Rectal smooth muscle tissue (tissue), 1 donor: ENCODE measurements around the gene EHHADH.
"Not testable (repeated sequence)": the region's sequence is repeated elsewhere in the genome, so short reads cannot be mapped to it uniquely, and the experiment has no call there.

ENCODE experiments used
- H3K27ac ChIP-seq: one replicate; pipeline ENCODE4 v1.7.0; 2013; ENCODE audit warnings: low read depth, low read length, inconsistent platforms
- H3K27me3 ChIP-seq: one replicate; pipeline ENCODE4 v1.7.0; 2013; ENCODE audit warnings: low read length; ENCODE audit not compliant: control insufficient read depth, insufficient read depth
- H3K36me3 ChIP-seq: one replicate; pipeline ENCODE4 v1.7.0; 2013; ENCODE audit warnings: low read length; ENCODE audit not compliant: control insufficient read depth, insufficient read depth
- H3K4me1 ChIP-seq: one replicate; pipeline ENCODE4 v1.7.0; 2013; ENCODE audit warnings: low read length; ENCODE audit not compliant: control insufficient read depth, insufficient read depth
- H3K4me3 ChIP-seq: one replicate; pipeline ENCODE4 v1.7.0; 2013; ENCODE audit warnings: low read length
- H3K9ac ChIP-seq: one replicate; pipeline ENCODE4 v1.7.0; 2013; ENCODE audit warnings: low read length

EHHADH gene

GRCh38 chr3:185270262-185270955 lies 16.6 kb upstream of the EHHADH start:
- Histone ChIP-seq H3K4me1 (no peaks in the 10 kb centered on the region), H3K9ac (no peak overlapping the region), H3K36me3 (no peaks in the 10 kb centered on the region), H3K27ac (no peak overlapping the region), H3K27me3 (peaks cover 2% of the 10 kb centered on the region), H3K4me3 (no peak overlapping the region)

DNA sequence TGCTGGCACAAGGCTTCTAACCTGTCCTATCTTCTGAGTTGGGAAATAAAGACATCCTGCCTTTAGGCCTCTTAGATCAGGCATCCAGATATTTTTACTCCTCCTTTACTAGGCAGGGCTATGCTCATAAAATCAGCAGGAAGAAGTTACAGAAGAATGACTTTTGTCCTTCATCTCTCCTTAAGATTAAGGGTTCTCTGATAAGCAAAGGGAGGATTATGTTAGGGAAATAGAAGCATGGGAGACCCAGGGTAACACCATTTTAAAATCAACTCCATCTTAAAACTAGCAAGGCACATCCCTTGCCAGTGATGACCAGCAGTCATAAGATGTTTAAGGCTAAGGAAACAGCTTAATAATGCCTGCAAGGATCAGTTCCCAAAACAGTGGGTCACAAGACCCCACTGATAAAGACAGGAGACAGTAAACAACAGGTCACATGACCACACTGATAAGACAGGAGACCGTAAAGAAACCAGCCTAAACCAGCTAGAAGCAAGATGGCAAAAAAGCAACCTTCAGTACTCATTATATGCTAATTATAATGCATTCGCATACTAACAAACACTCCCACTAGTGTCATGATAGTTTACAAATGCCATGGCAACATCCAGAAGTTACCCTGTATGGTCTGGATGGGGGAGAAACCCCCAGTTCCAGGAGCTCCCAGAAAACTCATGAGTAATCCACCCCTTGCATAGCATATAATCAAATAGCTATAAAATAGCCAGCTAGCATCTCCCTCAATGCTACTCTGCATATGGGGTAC lies 14.5 kb upstream of the EHHADH start:
- Histone ChIP-seq H3K27me3 (peaks cover 2% of the 10 kb centered on the region), H3K36me3 (no peaks in the 10 kb centered on the region), H3K4me3 (no peak overlapping the region), H3K27ac (no peak overlapping the region), H3K4me1 (no peaks in the 10 kb centered on the region), H3K9ac (no peak overlapping the region)

- no peaks in the 10 kb centered on the region for H3K4me1 ChIP-seq
- no peaks in the 10 kb centered on the region for H3K36me3 ChIP-seq
- H3K27me3 ChIP-seq = no peaks in the 10 kb centered on the region
- no peak overlapping the region for H3K27ac ChIP-seq
- no peak overlapping the region for H3K9ac ChIP-seq
- no peak overlapping the region for H3K4me3 ChIP-seq
Measured at GRCh38 chr3:185267193-185267592, 13.3 kb upstream of the EHHADH start.

DNA sequence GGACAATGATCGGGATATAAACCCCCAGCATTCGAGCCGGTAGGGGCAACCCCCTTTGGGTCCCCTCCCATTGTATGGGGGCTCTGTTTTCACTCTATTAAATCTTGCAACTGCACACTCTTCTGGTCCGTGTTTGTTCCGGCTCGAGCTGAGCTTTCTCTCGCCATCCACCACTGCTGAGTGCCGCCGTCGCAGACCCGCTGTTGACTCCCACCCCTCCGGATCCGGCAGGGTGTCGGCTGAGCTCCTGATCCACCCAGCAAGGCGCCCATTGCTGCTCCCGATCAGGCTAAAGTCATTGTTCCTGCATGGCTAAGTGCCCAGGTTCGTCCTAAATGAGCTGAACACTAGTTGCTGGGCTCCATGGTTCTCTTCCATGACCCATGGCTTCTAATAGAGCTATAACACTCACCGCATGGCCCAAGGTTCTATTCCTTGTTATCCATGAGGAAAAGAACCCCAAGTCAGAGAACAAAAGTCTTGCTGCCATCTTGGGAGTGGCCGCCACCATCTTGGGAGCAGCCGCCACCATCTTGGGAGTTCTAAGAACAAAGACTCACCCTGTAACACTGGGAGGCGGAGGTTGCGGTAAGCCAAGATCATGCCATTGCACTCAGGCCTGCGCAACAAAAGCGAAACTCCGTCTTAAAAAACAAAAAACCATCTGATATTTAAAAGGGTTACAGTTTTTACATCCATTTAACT lies 11.2 kb upstream of the EHHADH start:
- Histone ChIP-seq H3K27ac (no peak overlapping the region), H3K4me3 (no peak overlapping the region), H3K27me3 (no peaks in the 10 kb centered on the region), H3K9ac (no peak overlapping the region), H3K36me3 (no peaks in the 10 kb centered on the region), H3K4me1 (no peaks in the 10 kb centered on the region)

DNA sequence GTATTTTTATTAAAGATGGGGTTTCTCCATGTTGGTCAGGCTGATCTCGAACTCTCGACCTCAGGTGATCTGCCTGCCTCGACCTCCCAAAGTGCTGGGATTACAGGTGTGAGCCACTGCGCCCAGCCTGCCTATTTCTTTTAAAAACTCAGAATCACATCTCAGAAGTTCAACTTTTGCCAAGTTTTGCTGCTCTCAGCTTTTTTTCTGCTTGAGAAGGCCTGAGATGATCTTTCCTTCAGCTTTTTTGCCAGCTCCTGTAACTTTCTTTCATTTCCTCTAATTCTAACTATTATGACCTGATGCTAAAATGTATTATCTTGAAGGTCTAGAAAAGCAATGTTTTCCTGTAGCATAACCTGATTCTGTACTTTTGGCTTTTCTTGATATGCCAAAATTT lies 9.6 kb upstream of the EHHADH start:
- Histone ChIP-seq H3K4me3 (no peak overlapping the region), H3K4me1 (no peaks in the 10 kb centered on the region), H3K27ac (no peak overlapping the region), H3K9ac (no peak overlapping the region), H3K27me3 (no peaks in the 10 kb centered on the region), H3K36me3 (no peaks in the 10 kb centered on the region)

- Histone ChIP-seq H3K36me3 (no peaks in the 10 kb centered on the region), H3K9ac (no peak overlapping the region), H3K4me3 (no peak overlapping the region), H3K27ac (no peak overlapping the region), H3K4me1 (no peaks in the 10 kb centered on the region), H3K27me3 (no peaks in the 10 kb centered on the region)
Measured at GRCh38 chr3:185257334-185257733, 3.5 kb upstream of the EHHADH start.

GRCh38 chr3:185254799-185255198 lies 950 bp upstream of the EHHADH start:
- Histone ChIP-seq H3K36me3 (no peaks in the 10 kb centered on the region), H3K27me3 (no peaks in the 10 kb centered on the region), H3K27ac (no peak overlapping the region), H3K4me1 (no peaks in the 10 kb centered on the region), H3K9ac (no peak overlapping the region), H3K4me3 (no peak overlapping the region)

GRCh38 chr3:185253133-185253532 lies 716 bp downstream of the EHHADH start:
- H3K27ac ChIP-seq, H3K36me3 ChIP-seq, H3K27me3 ChIP-seq, H3K4me1 ChIP-seq, H3K4me3 ChIP-seq, H3K9ac ChIP-seq: not testable (repeated sequence)

- no peaks in the 10 kb centered on the region for H3K36me3 ChIP-seq
- H3K27me3 ChIP-seq = no peaks in the 10 kb centered on the region
- no peak overlapping the region for H3K27ac ChIP-seq
- no peaks in the 10 kb centered on the region for H3K4me1 ChIP-seq
- H3K4me3 ChIP-seq = no peak overlapping the region
- H3K9ac ChIP-seq = no peak overlapping the region
Measured at GRCh38 chr3:185251272-185251671, 2.6 kb downstream of the EHHADH start.

GRCh38 chr3:185250653-185251052 lies 3.2 kb downstream of the EHHADH start:
- no peak overlapping the region for H3K9ac ChIP-seq
- no peaks in the 10 kb centered on the region for H3K36me3 ChIP-seq
- H3K27ac ChIP-seq = no peak overlapping the region
- H3K27me3 ChIP-seq = no peaks in the 10 kb centered on the region
- no peaks in the 10 kb centered on the region for H3K4me1 ChIP-seq
- no peak overlapping the region for H3K4me3 ChIP-seq

GRCh38 chr3:185250247-185250646 lies 3.6 kb downstream of the EHHADH start:
- no peak overlapping the region for H3K27ac ChIP-seq
- no peaks in the 10 kb centered on the region for H3K4me1 ChIP-seq
- no peak overlapping the region for H3K9ac ChIP-seq
- H3K27me3 ChIP-seq = no peaks in the 10 kb centered on the region
- H3K36me3 ChIP-seq = no peaks in the 10 kb centered on the region
- H3K4me3 ChIP-seq = no peak overlapping the region

GRCh38 chr3:185242642-185243041 lies 11.2 kb downstream of the EHHADH start:
- no peak overlapping the region for H3K27ac ChIP-seq
- H3K9ac ChIP-seq = no peak overlapping the region
- no peak overlapping the region for H3K4me3 ChIP-seq
- H3K36me3 ChIP-seq = no peaks in the 10 kb centered on the region
- no peaks in the 10 kb centered on the region for H3K27me3 ChIP-seq
- no peaks in the 10 kb centered on the region for H3K4me1 ChIP-seq
